ENCODE results near the gene C19orf44.

Gene C19orf44

DNA sequence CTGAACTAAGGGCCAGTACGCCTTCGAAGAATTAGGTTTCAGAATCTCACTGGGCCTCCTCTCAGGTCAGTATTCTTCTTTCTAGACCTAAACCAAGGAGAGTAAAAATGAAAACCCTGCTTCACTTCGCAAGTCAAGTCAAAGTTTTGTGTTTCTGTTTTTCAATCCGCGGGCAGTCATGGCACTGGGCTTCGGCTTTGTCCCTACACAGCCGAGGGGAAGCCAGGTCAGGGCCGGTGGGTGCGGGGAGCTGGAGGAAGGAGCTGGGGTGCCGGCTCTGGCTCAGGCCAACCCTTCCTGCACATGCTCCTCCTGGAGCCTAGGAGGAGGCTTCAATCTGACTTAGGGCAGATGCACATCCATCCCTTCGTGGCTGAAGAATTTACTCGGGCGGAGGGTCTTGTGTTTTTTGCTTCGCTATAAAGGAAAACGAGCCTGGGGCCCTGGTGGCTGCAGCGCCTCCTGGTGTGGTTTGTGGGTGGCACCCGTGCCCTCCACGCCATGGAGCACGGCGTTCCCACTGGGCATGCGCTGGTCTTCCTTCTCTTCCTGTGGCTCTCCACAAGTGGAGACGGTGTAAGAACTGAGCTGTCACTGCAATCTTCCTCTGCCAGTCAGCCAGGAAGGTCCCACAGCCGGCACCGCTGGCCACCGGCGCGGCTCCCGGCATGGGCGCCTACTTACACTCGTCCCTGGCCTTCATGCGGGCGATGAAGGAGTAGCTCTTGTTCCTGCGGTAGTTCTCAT lies 22.5 kb downstream of the C19orf44 start:
- H3K4me1 ChIP-seq (ENCODE audit: low read length), result no peaks in the 10 kb centered on the region
- no peak overlapping the region for H3K4me3 ChIP-seq (ENCODE audit: low read length)
- no peaks in the 10 kb centered on the region for H3K9me3 ChIP-seq (ENCODE audit: insufficient read depth, low read length)
- TF ChIP-seq CTCF (IDR thresholded peaks at IDR 0.05; ENCODE audit: low read depth, low read length) (peak; percentile 15), EZH2phosphoT487 (IDR thresholded peaks at IDR 0.05; ENCODE audit: low read depth) (no peak)
- H3K27ac ChIP-seq (ENCODE audit: low read length), result no peak overlapping the region
- H3K4me2 ChIP-seq (ENCODE audit: low read length), result no peak overlapping the region
- H3K9ac ChIP-seq (ENCODE audit: low read length), result no peak overlapping the region
- H3K79me2 ChIP-seq (ENCODE audit: low read length), result no peaks in the 10 kb centered on the region
- no peaks in the 10 kb centered on the region for H3K27me3 ChIP-seq (ENCODE audit: low read depth, low read length)
- H3K36me3 ChIP-seq (replicated peaks; ENCODE audit: low read depth, low read length), result peaks cover 66% of the 10 kb centered on the region
- H4K20me1 ChIP-seq (ENCODE audit: insufficient read depth, low read length), result no peaks in the 10 kb centered on the region
- no peak overlapping the region for H2AFZ ChIP-seq (ENCODE audit: low read depth, low read length)

DNA sequence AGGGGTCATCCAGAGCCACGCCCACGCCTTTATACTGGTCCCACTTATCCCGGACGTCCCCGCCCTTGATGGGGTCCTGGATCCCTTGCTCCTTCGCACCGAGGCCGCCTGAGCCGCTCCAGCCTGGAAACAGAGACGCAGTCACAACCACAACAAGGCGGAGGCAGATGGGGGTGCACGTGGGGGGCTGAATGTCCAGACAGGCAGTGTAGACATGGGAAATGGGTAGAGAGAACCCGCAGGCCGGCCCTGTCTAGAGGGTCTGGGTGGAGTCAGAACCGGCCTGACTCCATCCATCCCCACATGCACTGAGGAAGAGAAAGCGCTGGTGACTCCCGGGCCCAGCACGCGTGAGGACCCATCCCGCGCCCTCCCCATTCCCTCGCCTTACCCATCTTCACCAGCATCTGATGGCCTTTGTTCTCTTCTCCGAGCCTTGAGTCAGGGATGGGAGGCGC lies 23.1 kb downstream of the C19orf44 start:
- no peaks in the 10 kb centered on the region for H3K79me2 ChIP-seq (ENCODE audit: low read length)
- H3K4me3 ChIP-seq (ENCODE audit: low read length), result no peak overlapping the region
- H3K9me3 ChIP-seq (ENCODE audit: insufficient read depth, low read length), result no peaks in the 10 kb centered on the region
- no peak overlapping the region for H2AFZ ChIP-seq (ENCODE audit: low read depth, low read length)
- TF ChIP-seq EZH2phosphoT487 (IDR thresholded peaks at IDR 0.05; ENCODE audit: low read depth) (no peak), CTCF (IDR thresholded peaks at IDR 0.05; ENCODE audit: low read depth, low read length) (no peak)
- no peak overlapping the region for H3K9ac ChIP-seq (ENCODE audit: low read length)
- no peak overlapping the region for H3K4me2 ChIP-seq (ENCODE audit: low read length)
- H3K4me1 ChIP-seq (ENCODE audit: low read length), result no peaks in the 10 kb centered on the region
- H3K27ac ChIP-seq (ENCODE audit: low read length), result no peak overlapping the region
- no peaks in the 10 kb centered on the region for H4K20me1 ChIP-seq (ENCODE audit: insufficient read depth, low read length)
- H3K36me3 ChIP-seq (replicated peaks; ENCODE audit: low read depth, low read length), result peaks cover 68% of the 10 kb centered on the region
- no peaks in the 10 kb centered on the region for H3K27me3 ChIP-seq (ENCODE audit: low read depth, low read length)

GRCh38 chr19:16520074-16520973 lies 24.1 kb downstream of the C19orf44 start:
- Histone ChIP-seq H3K36me3 (replicated peaks; ENCODE audit: low read depth, low read length) (peaks cover 74% of the 10 kb centered on the region), H3K9me3 (ENCODE audit: insufficient read depth, low read length) (no peaks in the 10 kb centered on the region)

More at GRCh38 chr19:16520074-16520973, 24.1 kb downstream of the C19orf44 start:
- no peaks in the 10 kb centered on the region for H4K20me1 ChIP-seq (ENCODE audit: insufficient read depth, low read length)
- TF ChIP-seq CTCF (IDR thresholded peaks at IDR 0.05; ENCODE audit: low read depth, low read length) (no peak), EZH2phosphoT487 (IDR thresholded peaks at IDR 0.05; ENCODE audit: low read depth) (no peak)
- H3K4me1 ChIP-seq (ENCODE audit: low read length), result no peaks in the 10 kb centered on the region
- H3K9ac ChIP-seq (ENCODE audit: low read length), result no peak overlapping the region
- H2AFZ ChIP-seq (ENCODE audit: low read depth, low read length), result no peak overlapping the region
- no peaks in the 10 kb centered on the region; the same call in 1 of the 2 replicates for H3K79me2 ChIP-seq (ENCODE audit: low read length)
- no peak overlapping the region for H3K27ac ChIP-seq (ENCODE audit: low read length)
- no peak overlapping the region for H3K4me2 ChIP-seq (ENCODE audit: low read length)
- H3K27me3 ChIP-seq (ENCODE audit: low read depth, low read length), result no peaks in the 10 kb centered on the region
- no peak overlapping the region for H3K4me3 ChIP-seq (ENCODE audit: low read length)

All from OCI-LY3 (cell line).